Uterus (tissue), 4 donors: ENCODE data around the gene MXRA8. TPM values are rescaled to one million over a fixed set of nuclear protein-coding genes. Genes with fewer than 3 reads are reported as not detected.
"Not testable (repeated sequence)": the region's sequence is repeated elsewhere in the genome, so short reads cannot be mapped to it uniquely, and the experiment has no call there.

Experiments
- DNase-seq, 2 donors: peaks; one replicate each; pipeline ENCODE4 v3.0.0-alpha.2; 2019 to 2020
- H3K27ac ChIP-seq, 2 donors: fragments of 200-600 bp; sonication (generic); 1 replicate in 1 of 2; 2 replicates in 1 of 2; pipeline ENCODE4 v1.5.1; 2016 to 2018
- H3K27me3 ChIP-seq, 2 donors: fragments of 200-600 bp; sonication (generic); one replicate each; pipeline ENCODE4 v1.5.1; 2018 to 2019; ENCODE audit warnings: control low read depth in 1 of 2
- H3K36me3 ChIP-seq, 2 donors: fragments of 200-600 bp; sonication (generic); one replicate each; pipeline ENCODE4 v1.5.1; 2019; ENCODE audit warnings: control low read depth in 1 of 2
- H3K4me1 ChIP-seq, 2 donors: fragments of 200-600 bp; sonication (generic); one replicate each; pipeline ENCODE4 v1.5.1; 2018 to 2019; ENCODE audit warnings: control low read depth in 1 of 2
- H3K4me3 ChIP-seq, 2 donors: fragments of 200-600 bp; sonication (generic); 1 replicate in 1 of 2; 2 replicates in 1 of 2; pipeline ENCODE4 v1.5.1; 2018 to 2019; ENCODE audit warnings: mild to moderate bottlenecking in 1 of 2
- H3K9me3 ChIP-seq, 2 donors: fragments of 200-600 bp; sonication (generic); one replicate each; pipeline ENCODE4 v1.5.1; 2019; ENCODE audit warnings: control low read depth in 1 of 2
- CTCF ChIP-seq, 4 experiments: fragments of 200-600 bp in 2 of 4; fragments of 450-650 bp in 2 of 4; sonication (generic) in 2 of 4; IDR thresholded peaks; one replicate each; pipeline ENCODE4 v1.5.1; 2016 to 2019; ENCODE audit warnings: antibody characterized with exemption in 4 of 4, mild to moderate bottlenecking in 2 of 4, moderate library complexity in 1 of 4
- POLR2A ChIP-seq, 2 donors: fragments of 450-650 bp; IDR thresholded peaks; one replicate each; pipeline ENCODE4 v1.6.1; 2016; ENCODE audit warnings: antibody characterized with exemption in 2 of 2, mild to moderate bottlenecking in 1 of 2, moderate library complexity in 1 of 2
- intact Hi-C: fragments of 100-400 bp; cut with DNase I; formaldehyde crosslinking; loops from one replicate; pipeline ENCODE4 v1.15.1; 2023; ENCODE audit warnings: low total_unique reads
- total RNA-seq, 4 donors: library from RNA; depleted of rRNA in 3 of 4; stranded (reverse); fragments of >200 nt in 3 of 4; gene quantifications; one replicate each; pipeline versions ENCODE4 v1.1.0 to v1.2.4, GENCODE V29; 2014 to 2023
- donor health status: DM: yes; HTN: yes; CAD: no.

Gene MXRA8
- total RNA-seq, 4 donors from 2014 or later, result 86.1 to 143 (median 117) TPM

GRCh38 chr1:1391225-1391624 lies 32.9 kb upstream of the MXRA8 start:
- no peaks in the 10 kb centered on the region for H3K9me3 ChIP-seq
- H3K36me3 ChIP-seq, result no peaks in the 10 kb centered on the region
- no peaks in the 10 kb centered on the region for H3K4me1 ChIP-seq
- TF ChIP-seq CTCF (IDR thresholded peaks at IDR 0.05) (no peak), POLR2A (IDR thresholded peaks at IDR 0.05) (no peak)
- H3K27me3 ChIP-seq, result no peaks in the 10 kb centered on the region
- no peak overlapping the region for H3K27ac ChIP-seq
- no peak overlapping the region for H3K4me3 ChIP-seq
- no peak for DNase-seq
- intact Hi-C loops, result no loop called here

- Histone ChIP-seq H3K36me3 (no peaks in the 10 kb centered on the region), H3K4me1 (no peaks in the 10 kb centered on the region), H3K27me3 (no peaks in the 10 kb centered on the region), H3K4me3 (no peak overlapping the region), H3K9me3 (no peaks in the 10 kb centered on the region), H3K27ac (no peak overlapping the region)
- DNase-seq, result no peak
- TF ChIP-seq CTCF (IDR thresholded peaks at IDR 0.05), result no peak
- TF ChIP-seq POLR2A (IDR thresholded peaks at IDR 0.05), result no peak
- intact Hi-C loops, result no loop called here
Measured at GRCh38 chr1:1390675-1391074, 32.3 kb upstream of the MXRA8 start.

- no peak for DNase-seq
- no peaks in the 10 kb centered on the region for H3K4me1 ChIP-seq
- no peaks in the 10 kb centered on the region for H3K27me3 ChIP-seq
- H3K27ac ChIP-seq, result no peak overlapping the region
- no peaks in the 10 kb centered on the region for H3K9me3 ChIP-seq
- H3K4me3 ChIP-seq, result no peak overlapping the region
- TF ChIP-seq CTCF (IDR thresholded peaks at IDR 0.05), result no peak
- TF ChIP-seq POLR2A (IDR thresholded peaks at IDR 0.05), result no peak
- H3K36me3 ChIP-seq, result no peaks in the 10 kb centered on the region
- intact Hi-C loops, result loop anchor here (10.0 kb wide), 1 partner anchor 117 kb away; no protein-coding TSS in a partner anchor
Measured at GRCh38 chr1:1388078-1388472, 29.7 kb upstream of the MXRA8 start.

GRCh38 chr1:1387098-1388077 lies 29.0 kb upstream of the MXRA8 start:
- no peaks in the 10 kb centered on the region for H3K27me3 ChIP-seq
- no peak overlapping the region for H3K4me3 ChIP-seq
- no peaks in the 10 kb centered on the region for H3K4me1 ChIP-seq
- no peaks in the 10 kb centered on the region for H3K9me3 ChIP-seq
- no peak overlapping the region for H3K27ac ChIP-seq
- no peak for TF ChIP-seq CTCF (IDR thresholded peaks at IDR 0.05)
- TF ChIP-seq POLR2A (IDR thresholded peaks at IDR 0.05), result no peak
- DNase-seq, result no peak
- intact Hi-C loops, result loop anchor here (10.0 kb wide), 1 partner anchor 117 kb away; no protein-coding TSS in a partner anchor
- no peaks in the 10 kb centered on the region for H3K36me3 ChIP-seq

- DNase-seq, result no peak
- no peaks in the 10 kb centered on the region for H3K9me3 ChIP-seq
- no peaks in the 10 kb centered on the region for H3K27me3 ChIP-seq
- intact Hi-C loops, result loop anchor here (10.0 kb wide), 1 partner anchor 119 kb away; no protein-coding TSS in a partner anchor
- no peak overlapping the region for H3K27ac ChIP-seq
- H3K4me3 ChIP-seq, result no peak overlapping the region
- no peaks in the 10 kb centered on the region for H3K4me1 ChIP-seq
- no peaks in the 10 kb centered on the region for H3K36me3 ChIP-seq
- TF ChIP-seq CTCF (IDR thresholded peaks at IDR 0.05) (no peak), POLR2A (IDR thresholded peaks at IDR 0.05) (no peak)
Measured at GRCh38 chr1:1385931-1386330, 27.6 kb upstream of the MXRA8 start.

- DNase-seq, H3K4me3 ChIP-seq, H3K27ac ChIP-seq, H3K9me3 ChIP-seq, H3K27me3 ChIP-seq, H3K4me1 ChIP-seq, H3K36me3 ChIP-seq: not testable (repeated sequence)
- intact Hi-C loops, result loop anchor here (10.0 kb wide), 1 partner anchor 119 kb away; no protein-coding TSS in a partner anchor
Measured at GRCh38 chr1:1385339-1385738, 27.0 kb upstream of the MXRA8 start.
